ENCODE results near the gene ZFP2. TPM values are rescaled to one million over a fixed set of nuclear protein-coding genes. Genes with fewer than 3 reads are reported as not detected.

Gene ZFP2
- polyA plus RNA-seq, 3 donors: 0.19 TPM; not detected in 2

GRCh38 chr5:178851951-178852350, 43.8 kb upstream of the ZFP2 start:
- H3K4me3 Mint-ChIP-seq: no peak overlapping the region
- WGBS (ENCODE audit: insufficient coverage): 83% methylated on average over 2 of the region's 3 CpGs

GRCh38 chr5:178854284-178854683, 41.4 kb upstream of the ZFP2 start:
- Mint-ChIP-seq H3K27ac (no peak overlapping the region), H3K27me3 (ENCODE audit: low read depth in 3 of 3) (peaks cover 1 to 15% (median 6%) of the 10 kb centered on the region in 3 donors), H3K9me3 (peaks cover 6 to 46% (median 14%) of the 10 kb centered on the region in 7 donors), H3K4me1 (peaks cover 2% of the 10 kb centered on the region), H3K4me3 (no peak overlapping the region), H3K36me3 (no peaks in the 10 kb centered on the region)
- Histone ChIP-seq H3K27me3 (ENCODE audit: control insufficient read depth in 2 of 2, insufficient read depth in 2 of 2, low read length in 2 of 2) (no peaks in the 10 kb centered on the region), H3K36me3 (replicated peaks in 1 of 2; ENCODE audit: control insufficient read depth in 1 of 2, insufficient read depth in 2 of 2, low read length in 2 of 2) (no peaks in the 10 kb centered on the region), H3K4me3 (replicated peaks in 1 of 3; ENCODE audit: low read depth in 2 of 3, low read length in 3 of 3) (no peak overlapping the region), H3K9ac (ENCODE audit: insufficient read depth, low read length, poor library complexity, severe bottlenecking) (no peak overlapping the region), H3K79me2 (ENCODE audit: insufficient read depth, low read length) (no peaks in the 10 kb centered on the region), H3K4me1 (ENCODE audit: control insufficient read depth in 1 of 2, insufficient read depth in 2 of 2, low read length in 2 of 2) (no peaks in the 10 kb centered on the region), H3K4me2 (replicated peaks; ENCODE audit: extremely low read depth, low read length, poor library complexity, severe bottlenecking) (no peak overlapping the region), H2AFZ (ENCODE audit: insufficient read depth, low read depth, low read length, poor library complexity, severe bottlenecking) (no peak overlapping the region), H4K20me1 (ENCODE audit: insufficient read depth, low read length) (no peaks in the 10 kb centered on the region), H3K9me3 (replicated peaks in 1 of 2; ENCODE audit: control insufficient read depth in 1 of 2, insufficient read depth in 1 of 2, low read length in 2 of 2) (peaks cover 0 to 8% of the 10 kb centered on the region in 2 donors), H3K27ac (ENCODE audit: low read depth in 1 of 2, low read length in 2 of 2) (no peak overlapping the region)
- no peak for TF ChIP-seq CTCF (IDR thresholded peaks at IDR 0.05)
- no peak for DNase-seq
- WGBS (ENCODE audit: insufficient coverage): 93% methylated on average over 2 of the region's 5 CpGs
- intact Hi-C loops (cut with micrococcal nuclease): no loop called here

More at GRCh38 chr5:178851951-178852350, 43.8 kb upstream of the ZFP2 start:
- Mint-ChIP-seq H3K27ac (no peak overlapping the region), H3K36me3 (no peaks in the 10 kb centered on the region), H3K27me3 (ENCODE audit: low read depth in 3 of 3) (peaks cover 2 to 18% (median 11%) of the 10 kb centered on the region in 3 donors), H3K4me1 (peaks cover 2% of the 10 kb centered on the region), H3K9me3 (peaks cover 9 to 48% (median 17%) of the 10 kb centered on the region in 7 donors)
- no peaks in the 10 kb centered on the region for H4K20me1 ChIP-seq (ENCODE audit: insufficient read depth, low read length)
- H3K27ac ChIP-seq (ENCODE audit: low read depth in 1 of 2, low read length in 2 of 2): no peak overlapping the region
- intact Hi-C loops (cut with micrococcal nuclease): no loop called here
- TF ChIP-seq CTCF (IDR thresholded peaks at IDR 0.05): no peak
- peaks cover 0 to 8% of the 10 kb centered on the region in 2 donors for H3K9me3 ChIP-seq (replicated peaks in 1 of 2; ENCODE audit: control insufficient read depth in 1 of 2, insufficient read depth in 1 of 2, low read length in 2 of 2)
- no peak for DNase-seq
- H3K27me3 ChIP-seq (ENCODE audit: control insufficient read depth in 2 of 2, insufficient read depth in 2 of 2, low read length in 2 of 2): peaks cover 2 to 3% of the 10 kb centered on the region in 2 donors
- H3K4me3 ChIP-seq (replicated peaks in 1 of 3; ENCODE audit: low read depth in 2 of 3, low read length in 3 of 3): no peak overlapping the region
- no peaks in the 10 kb centered on the region for H3K4me1 ChIP-seq (ENCODE audit: control insufficient read depth in 1 of 2, insufficient read depth in 2 of 2, low read length in 2 of 2)
- H3K79me2 ChIP-seq (ENCODE audit: insufficient read depth, low read length): no peaks in the 10 kb centered on the region
- H3K9ac ChIP-seq (ENCODE audit: insufficient read depth, low read length, poor library complexity, severe bottlenecking): no peak overlapping the region
- no peak overlapping the region for H3K4me2 ChIP-seq (replicated peaks; ENCODE audit: extremely low read depth, low read length, poor library complexity, severe bottlenecking)
- no peaks in the 10 kb centered on the region for H3K36me3 ChIP-seq (replicated peaks in 1 of 2; ENCODE audit: control insufficient read depth in 1 of 2, insufficient read depth in 2 of 2, low read length in 2 of 2)
- H2AFZ ChIP-seq (ENCODE audit: insufficient read depth, low read depth, low read length, poor library complexity, severe bottlenecking): no peak overlapping the region
